Vagina (tissue), 2 donors: Measurements from ENCODE around the gene CSF1R. TPM values are rescaled to one million over a fixed set of nuclear protein-coding genes. Genes with fewer than 3 reads are reported as not detected.

Experiments
- DNase-seq, 2 donors: peaks; one replicate each; pipeline ENCODE4 v3.0.0-alpha.2; 2017; ENCODE audit errors: extremely low spot score in 2 of 2
- H3K27ac ChIP-seq: fragments of 200-600 bp; sonication (generic); one replicate; pipeline ENCODE4 v1.5.1; 2019
- H3K27me3 ChIP-seq: fragments of 200-600 bp; sonication (generic); one replicate; pipeline ENCODE4 v1.5.1; 2019
- H3K36me3 ChIP-seq, 2 donors: fragments of 200-600 bp; sonication (generic); one replicate each; pipeline ENCODE4 v1.5.1; 2017 to 2019
- H3K4me1 ChIP-seq: fragments of 200-600 bp; sonication (generic); one replicate; pipeline ENCODE4 v1.5.1; 2019
- H3K4me3 ChIP-seq, 2 donors: fragments of 200-600 bp; sonication (generic); 1 replicate in 1 of 2; 2 replicates in 1 of 2; pipeline ENCODE4 v1.5.1; 2016 to 2019
- H3K9me3 ChIP-seq: fragments of 200-600 bp; sonication (generic); one replicate; pipeline ENCODE4 v1.5.1; 2019
- POLR2A ChIP-seq, 2 donors: fragments of 450-650 bp; IDR thresholded peaks; one replicate each; pipeline ENCODE4 v1.6.1; 2017; ENCODE audit warnings: antibody characterized with exemption in 2 of 2, mild to moderate bottlenecking in 2 of 2, moderate library complexity in 2 of 2
- POLR2AphosphoS5 ChIP-seq, 2 donors: sonication (generic); formaldehyde crosslinking; IDR thresholded peaks; one replicate each; pipeline ENCODE4 v1.9.0; 2017; ENCODE audit warnings: antibody characterized with exemption in 2 of 2, mild to moderate bottlenecking in 2 of 2, low read depth in 1 of 2; ENCODE audit not compliant: insufficient read depth in 1 of 2
- intact Hi-C: fragments of 100-400 bp; cut with DNase I; formaldehyde crosslinking; loops from one replicate; pipeline ENCODE4 v1.15.1; 2023
- total RNA-seq: library from RNA; depleted of rRNA; stranded (reverse); fragments of >200 nt; gene quantifications from one replicate; pipeline ENCODE4 v1.2.3, GENCODE V29; 2016
- TF ChIP-seq, protein P1 (sequence below), 3 experiments: fragments of 450-650 bp in 2 of 3; fragments of 200-600 bp in 1 of 3; sonication (generic) in 1 of 3; IDR thresholded peaks; one replicate each; pipeline ENCODE4 v1.5.1; 2017 to 2019; ENCODE audit warnings: antibody characterized with exemption in 3 of 3, mild to moderate bottlenecking in 2 of 3, moderate library complexity in 2 of 3

CSF1R gene
- total RNA-seq, 1 donor from 2014 or later, result 21.4 TPM

DNA sequence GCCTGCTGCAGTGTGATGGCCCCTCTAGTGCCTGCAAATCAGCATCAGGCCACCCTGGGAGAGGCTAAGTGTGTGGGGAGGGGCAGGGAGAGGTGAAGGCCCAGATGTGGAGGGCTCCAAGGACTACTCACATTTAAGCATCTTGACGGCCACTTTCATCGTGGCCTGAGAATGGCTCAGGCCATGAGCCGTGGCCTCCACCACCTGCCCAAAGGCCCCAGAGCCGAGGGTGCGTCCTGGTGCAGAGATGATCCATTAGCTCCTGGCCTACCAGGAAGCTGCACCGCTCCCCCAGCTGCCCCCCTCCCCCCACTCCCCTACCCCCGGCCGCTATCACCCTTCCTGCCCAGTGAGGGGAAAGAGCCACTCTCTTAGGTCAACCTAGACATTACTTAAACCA, 38.2 kb upstream of the CSF1R start:
- Histone ChIP-seq H3K4me3 (no peak overlapping the region), H3K36me3 (peaks cover 0 to 88% of the 10 kb centered on the region in 2 donors), H3K4me1 (peaks cover 2% of the 10 kb centered on the region), H3K9me3 (no peaks in the 10 kb centered on the region), H3K27ac (peak overlapping the region; percentile 17), H3K27me3 (no peaks in the 10 kb centered on the region)
- intact Hi-C loops, result no loop called here
- no peak for DNase-seq
- TF ChIP-seq POLR2A (IDR thresholded peaks at IDR 0.05) (no peak), POLR2AphosphoS5 (IDR thresholded peaks at IDR 0.05; ENCODE audit: insufficient read depth in 1 of 2, low read depth in 1 of 2) (peak in 1 of 2 donors; percentile 12)
- TF ChIP-seq, protein P1, sequence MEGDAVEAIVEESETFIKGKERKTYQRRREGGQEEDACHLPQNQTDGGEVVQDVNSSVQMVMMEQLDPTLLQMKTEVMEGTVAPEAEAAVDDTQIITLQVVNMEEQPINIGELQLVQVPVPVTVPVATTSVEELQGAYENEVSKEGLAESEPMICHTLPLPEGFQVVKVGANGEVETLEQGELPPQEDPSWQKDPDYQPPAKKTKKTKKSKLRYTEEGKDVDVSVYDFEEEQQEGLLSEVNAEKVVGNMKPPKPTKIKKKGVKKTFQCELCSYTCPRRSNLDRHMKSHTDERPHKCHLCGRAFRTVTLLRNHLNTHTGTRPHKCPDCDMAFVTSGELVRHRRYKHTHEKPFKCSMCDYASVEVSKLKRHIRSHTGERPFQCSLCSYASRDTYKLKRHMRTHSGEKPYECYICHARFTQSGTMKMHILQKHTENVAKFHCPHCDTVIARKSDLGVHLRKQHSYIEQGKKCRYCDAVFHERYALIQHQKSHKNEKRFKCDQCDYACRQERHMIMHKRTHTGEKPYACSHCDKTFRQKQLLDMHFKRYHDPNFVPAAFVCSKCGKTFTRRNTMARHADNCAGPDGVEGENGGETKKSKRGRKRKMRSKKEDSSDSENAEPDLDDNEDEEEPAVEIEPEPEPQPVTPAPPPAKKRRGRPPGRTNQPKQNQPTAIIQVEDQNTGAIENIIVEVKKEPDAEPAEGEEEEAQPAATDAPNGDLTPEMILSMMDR (IDR thresholded peaks at IDR 0.05), result no peak

DNA sequence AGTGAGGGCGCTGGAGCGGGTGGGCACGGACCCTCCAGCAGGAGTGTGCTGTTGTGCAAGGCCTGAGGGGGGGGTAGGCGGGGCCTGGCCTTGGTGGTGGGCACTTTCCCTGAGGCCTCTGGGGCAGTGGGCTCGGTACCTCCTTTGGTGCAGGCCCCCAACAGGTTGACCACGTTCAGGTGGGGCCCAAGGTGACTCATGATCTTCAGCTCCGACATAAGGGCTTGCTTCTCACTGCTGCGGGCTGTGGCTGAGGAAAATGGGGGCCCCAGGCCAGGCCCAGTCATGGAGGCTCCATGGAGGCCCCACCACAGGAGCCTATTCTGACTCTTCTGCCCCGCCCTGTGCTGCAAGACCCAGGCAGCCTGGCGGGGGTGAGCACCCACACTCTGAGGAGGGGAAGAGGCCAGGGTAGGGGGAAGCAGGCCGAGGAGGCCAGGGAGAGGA, 37.8 kb upstream of the CSF1R start:
- Histone ChIP-seq H3K4me1 (no peaks in the 10 kb centered on the region), H3K36me3 (peaks cover 0 to 88% of the 10 kb centered on the region in 2 donors), H3K9me3 (no peaks in the 10 kb centered on the region), H3K4me3 (no peak overlapping the region), H3K27me3 (no peaks in the 10 kb centered on the region), H3K27ac (peak overlapping the region; percentile 17)
- TF ChIP-seq POLR2AphosphoS5 (IDR thresholded peaks at IDR 0.05; ENCODE audit: insufficient read depth in 1 of 2, low read depth in 1 of 2) (peak in 1 of 2 donors; percentile 62), POLR2A (IDR thresholded peaks at IDR 0.05) (no peak)
- TF ChIP-seq, protein P1 (IDR thresholded peaks at IDR 0.05), result no peak
- intact Hi-C loops, result no loop called here
- no peak for DNase-seq

DNA sequence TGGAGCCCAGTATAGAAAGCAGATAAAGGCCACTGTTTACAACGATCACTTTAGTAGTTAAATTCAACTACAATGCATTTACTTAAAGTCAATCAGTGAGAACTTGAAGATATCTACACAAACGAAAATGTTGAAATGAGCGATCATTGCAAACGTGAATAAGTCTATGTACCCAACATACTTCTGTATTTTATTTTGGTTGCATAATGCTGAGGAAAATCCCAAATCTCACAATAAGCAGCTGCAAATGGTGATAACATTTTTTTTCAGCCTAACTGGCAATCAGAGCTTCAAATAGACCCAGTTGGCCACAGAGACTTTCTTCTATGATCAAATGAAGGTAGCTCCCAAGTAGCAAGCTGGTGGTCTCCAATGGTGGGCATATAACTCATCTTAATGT, 37.2 kb upstream of the CSF1R start:
- Histone ChIP-seq H3K4me1 (no peaks in the 10 kb centered on the region), H3K4me3 (no peak overlapping the region), H3K36me3 (peaks cover 0 to 88% of the 10 kb centered on the region in 2 donors), H3K27me3 (no peaks in the 10 kb centered on the region), H3K27ac (peak overlapping the region; percentile 48), H3K9me3 (no peaks in the 10 kb centered on the region)
- TF ChIP-seq, protein P1 (IDR thresholded peaks at IDR 0.05), result no peak
- TF ChIP-seq POLR2A (IDR thresholded peaks at IDR 0.05) (no peak), POLR2AphosphoS5 (IDR thresholded peaks at IDR 0.05; ENCODE audit: insufficient read depth in 1 of 2, low read depth in 1 of 2) (no peak)
- intact Hi-C loops, result no loop called here
- no peak for DNase-seq

- no peaks in the 10 kb centered on the region for H3K4me1 ChIP-seq
- no peaks in the 10 kb centered on the region for H3K27me3 ChIP-seq
- peaks cover 0 to 94% of the 10 kb centered on the region in 2 donors for H3K36me3 ChIP-seq
- H3K4me3 ChIP-seq, result no peak overlapping the region
- TF ChIP-seq POLR2A (IDR thresholded peaks at IDR 0.05) (no peak), POLR2AphosphoS5 (IDR thresholded peaks at IDR 0.05; ENCODE audit: insufficient read depth in 1 of 2, low read depth in 1 of 2) (peak in 1 of 2 donors; percentile 65)
- TF ChIP-seq, protein P1 (IDR thresholded peaks at IDR 0.05), result no peak
- intact Hi-C loops, result no loop called here
- H3K9me3 ChIP-seq, result no peaks in the 10 kb centered on the region
- peak overlapping the region; percentile 48 for H3K27ac ChIP-seq
- DNase-seq, result no peak
Observed at GRCh38 chr5:150122536-150123481, 36.5 kb upstream of the CSF1R start.

GRCh38 chr5:150122158-150122510, 35.8 kb upstream of the CSF1R start:
- Histone ChIP-seq H3K36me3 (peaks cover 0 to 95% of the 10 kb centered on the region in 2 donors), H3K4me3 (no peak overlapping the region), H3K4me1 (no peaks in the 10 kb centered on the region), H3K27me3 (no peaks in the 10 kb centered on the region), H3K9me3 (no peaks in the 10 kb centered on the region), H3K27ac (peak overlapping the region; percentile 48)
- intact Hi-C loops, result no loop called here
- TF ChIP-seq POLR2A (IDR thresholded peaks at IDR 0.05), result no peak
- TF ChIP-seq, protein P1 (IDR thresholded peaks at IDR 0.05), result no peak
- TF ChIP-seq POLR2AphosphoS5 (IDR thresholded peaks at IDR 0.05; ENCODE audit: insufficient read depth in 1 of 2, low read depth in 1 of 2), result no peak
- DNase-seq, result no peak
